DOHH2 (cell line): Measurements from ENCODE around the gene TMEM54.

Experiments
- CTCF ChIP-seq: fragments of 200-600 bp; sonication (generic); IDR thresholded peaks from one replicate; pipeline ENCODE4 v1.5.1; 2014; ENCODE audit warnings: antibody characterized with exemption, mild to moderate bottlenecking, low read depth, low read length; ENCODE audit not compliant: poor library complexity, severe bottlenecking
- EZH2phosphoT487 ChIP-seq: fragments of 200-600 bp; sonication (generic); IDR thresholded peaks from 2 replicates; pipeline ENCODE4 v1.6.1; 2017; ENCODE audit warnings: borderline replicate concordance, mild to moderate bottlenecking, antibody characterized with exemption, low read length, moderate library complexity, mixed read lengths

GRCh38 chr1:32872192-32872460 is 29.1 kb downstream of the TMEM54 start:
- TF ChIP-seq CTCF (no peak), EZH2phosphoT487 (no peak)
